Sigmoid colon (tissue), 7 donors: Measurements from ENCODE around the gene PLGLB2. TPM values are rescaled to one million over a fixed set of nuclear protein-coding genes. Genes with fewer than 3 reads are reported as not detected.
"Not testable (repeated sequence)": the region's sequence is repeated elsewhere in the genome, so short reads cannot be mapped to it uniquely, and the experiment has no call there.

ENCODE experiments used
- DNase-seq: peaks from one replicate; pipeline ENCODE4 v3.0.0-alpha.2; 2019
- H3K27ac ChIP-seq, 4 donors: fragments of 200-600 bp; sonication (generic); one replicate each; pipeline ENCODE4 v1.5.1; 2016 to 2019; ENCODE audit warnings: mild to moderate bottlenecking in 1 of 4
- H3K27me3 ChIP-seq, 3 donors: fragments of 200-600 bp; sonication (generic); one replicate each; pipeline ENCODE4 v1.5.1; 2019; ENCODE audit warnings: mild to moderate bottlenecking in 1 of 3
- H3K36me3 ChIP-seq, 4 donors: fragments of 200-600 bp; sonication (generic); one replicate each; pipeline ENCODE4 v1.5.1; 2016 to 2019
- H3K4me1 ChIP-seq, 4 donors: fragments of 200-600 bp; sonication (generic); one replicate each; pipeline ENCODE4 v1.5.1; 2017 to 2019
- H3K4me3 ChIP-seq, 4 donors: fragments of 200-600 bp; sonication (generic); one replicate each; pipeline ENCODE4 v1.5.1; 2017 to 2019; ENCODE audit warnings: mild to moderate bottlenecking in 2 of 4, moderate library complexity in 1 of 4
- H3K9me3 ChIP-seq, 4 donors: fragments of 200-600 bp in 3 of 4; sonication (generic) in 3 of 4; one replicate each; pipeline versions ENCODE4 v1.5.1 to v1.6.1; 2013 to 2019
- WGBS, 2 donors: extraction: QIAGEN DNeasy Blood & Tissue Kit; methylation state at CpG; one replicate each; pipeline ENCODE4 v1.1.7; 2013; 5-methylcytosine and 5-hydroxymethylcytosine counted together
- intact Hi-C: fragments of 100-400 bp; cut with DNase I; formaldehyde crosslinking; loops from one replicate; pipeline ENCODE4 v1.15.1; 2023
- polyA plus RNA-seq, 3 donors: library from polyadenylated mRNA; stranded (reverse); fragments of 200-250 nt; gene quantifications; one replicate each; pipeline ENCODE4 v1.2.3, GENCODE V29; 2013
- total RNA-seq, 4 donors: library from RNA; depleted of rRNA; stranded (reverse); fragments of >200 nt; gene quantifications; one replicate each; pipeline ENCODE4 v1.1.0, GENCODE V29; 2016
- donor health status: healthy with polysubstance abuse.
- donor health status: Bipolar disorder and iron deficiency.
- donor health status: healthy.

Gene PLGLB2
- total RNA-seq (1 to 10 TPM in 3 of 4 donors, not detected in 1; 1.4 to 3.6 (median 1.9) TPM), polyA plus RNA-seq (1 to 10 TPM in 1 of 3 donors, not detected in 2; 1.3 TPM)

DNA sequence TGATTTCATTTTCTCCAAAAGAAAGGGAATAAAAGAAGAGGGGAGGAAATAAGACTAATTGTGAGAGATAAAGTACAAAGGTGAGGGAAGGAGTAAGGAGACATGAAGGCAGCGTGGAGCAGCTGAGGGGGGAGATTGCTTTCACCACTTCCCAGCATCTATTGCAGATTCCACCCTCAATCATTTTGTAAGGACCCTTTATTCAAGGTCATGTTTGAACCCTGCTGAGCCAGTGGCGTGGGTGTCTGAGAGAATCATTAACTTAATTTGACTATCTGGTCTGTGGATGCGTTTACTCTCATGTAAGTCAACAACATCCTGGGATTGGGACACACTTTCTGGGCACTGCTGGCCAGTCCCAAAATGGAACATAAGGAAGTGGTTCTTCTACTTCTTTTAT is at the start of gene PLGLB2:
Gene PLGLB2, plus strand, starts transcription at position 297 of the 400 bp plus-strand sequence. Its CDS starts 67 bp downstream, at position 364.
- 85 to 95% methylated on average over 1 of the region's 3 CpGs for WGBS, 2 donors
- intact Hi-C loops, DNase-seq: not testable (repeated sequence)

DNA sequence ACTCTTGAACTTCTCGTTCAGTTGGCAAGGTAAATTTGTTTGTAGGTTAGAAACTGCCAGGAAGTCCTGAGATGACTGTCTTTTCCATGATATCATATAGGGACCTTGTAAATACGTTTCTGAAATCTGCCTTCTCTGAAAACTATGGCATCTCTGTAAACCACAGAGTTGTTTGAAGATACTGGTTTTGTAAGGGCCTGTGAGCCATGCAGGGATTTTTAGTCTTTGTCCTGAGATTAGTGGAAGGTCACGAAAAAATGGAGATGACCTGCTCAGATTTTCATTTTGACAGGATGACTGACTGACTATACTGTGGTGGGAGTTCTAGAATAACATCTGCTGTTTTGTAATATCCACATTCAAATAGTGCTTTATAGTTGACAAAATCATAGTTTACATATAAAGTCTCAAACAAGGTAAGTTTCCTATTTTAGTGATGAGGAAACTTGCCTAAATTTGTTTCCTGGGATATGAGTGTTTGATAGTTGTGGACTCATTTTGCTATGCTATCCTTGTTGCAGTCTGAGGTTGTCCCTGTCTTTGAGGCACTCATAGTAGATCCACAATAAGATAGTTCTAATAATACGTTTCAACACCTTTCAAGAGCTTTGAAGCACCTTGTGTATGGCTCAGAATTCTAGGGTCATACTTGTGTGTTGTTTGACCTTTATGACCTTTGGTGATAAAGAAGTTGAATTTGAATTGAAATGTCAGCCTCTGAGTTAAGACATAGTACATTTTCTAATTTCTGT is 43.1 kb upstream of the PLGLB2 start:
- H3K4me1 ChIP-seq, H3K4me3 ChIP-seq, H3K27me3 ChIP-seq, H3K27ac ChIP-seq, DNase-seq, intact Hi-C loops, H3K36me3 ChIP-seq, H3K9me3 ChIP-seq: not testable (repeated sequence)
- WGBS, 2 donors: 62 to 74% methylated on average over 2 of the region's 4 CpGs

More for the DNA sequence above, at the start of gene PLGLB2:
- not testable (repeated sequence) for H3K9me3 ChIP-seq, H3K4me1 ChIP-seq, H3K27me3 ChIP-seq, H3K36me3 ChIP-seq, H3K27ac ChIP-seq, H3K4me3 ChIP-seq

DNA sequence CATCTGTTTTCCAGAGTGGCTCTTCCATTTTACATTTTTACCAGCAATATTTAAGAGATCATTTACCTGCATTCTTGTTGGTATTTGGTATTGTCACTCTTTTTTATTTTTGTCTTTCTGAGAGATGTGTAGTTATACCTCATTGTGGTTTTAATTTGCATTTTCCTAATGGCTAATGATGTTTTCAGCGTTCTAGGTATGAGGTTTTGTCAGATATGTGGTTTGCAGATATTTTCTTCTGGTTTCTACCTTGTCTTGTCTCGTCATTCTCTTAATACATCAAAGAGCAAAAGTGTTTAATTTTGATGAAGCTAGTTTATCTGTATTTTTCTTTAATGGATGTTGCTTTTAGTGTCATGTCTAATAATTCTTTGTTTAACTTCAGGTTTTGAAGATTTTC is 39.5 kb upstream of the PLGLB2 start:
- H3K36me3 ChIP-seq, intact Hi-C loops, H3K4me3 ChIP-seq, H3K27me3 ChIP-seq, H3K9me3 ChIP-seq, H3K4me1 ChIP-seq, DNase-seq, H3K27ac ChIP-seq: not testable (repeated sequence)
- 64 to 73% methylated on average over 2 of the region's 2 CpGs for WGBS, 2 donors

DNA sequence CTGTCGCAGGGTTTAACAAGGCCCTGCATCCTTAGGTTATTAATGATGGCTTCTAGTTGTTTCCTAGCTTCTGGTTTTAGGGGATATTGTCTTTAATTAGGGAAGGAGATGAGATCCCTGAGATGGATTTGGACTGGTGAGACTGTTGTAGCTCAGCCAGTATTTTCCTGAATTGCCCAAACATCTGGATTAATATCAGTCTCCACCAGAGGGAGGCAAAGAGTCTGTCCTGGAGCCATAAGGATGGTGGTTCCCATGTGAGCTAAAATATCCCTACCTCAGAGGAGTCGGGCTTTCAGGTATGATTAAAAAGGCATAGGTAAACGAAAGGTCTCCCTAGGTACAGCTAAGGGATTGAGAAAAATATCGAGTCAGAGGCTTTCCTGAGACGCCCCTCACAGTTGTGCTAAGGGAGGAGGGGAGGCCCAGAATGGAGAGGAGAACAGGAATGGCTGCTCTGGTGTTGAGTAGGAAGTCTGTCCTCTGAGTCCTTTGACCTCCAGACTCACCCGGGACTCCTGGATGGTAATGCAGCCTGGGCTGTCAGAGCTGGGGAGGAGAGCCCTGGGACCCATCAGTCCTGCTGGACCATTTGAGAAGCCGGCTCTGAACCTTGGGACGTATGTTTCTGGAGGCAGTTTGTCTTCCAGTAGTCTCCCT is 19.8 kb upstream of the PLGLB2 start:
- H3K27ac ChIP-seq, DNase-seq, H3K9me3 ChIP-seq, H3K36me3 ChIP-seq, H3K4me3 ChIP-seq, H3K27me3 ChIP-seq, H3K4me1 ChIP-seq, intact Hi-C loops: not testable (repeated sequence)
- WGBS, 2 donors: no CpG with 5 or more reads among the region's 8 CpGs

GRCh38 chr2:87740928-87741327 is 7.0 kb upstream of the PLGLB2 start:
- DNase-seq, H3K36me3 ChIP-seq, intact Hi-C loops, H3K9me3 ChIP-seq, H3K27me3 ChIP-seq, H3K4me3 ChIP-seq, H3K27ac ChIP-seq, H3K4me1 ChIP-seq: not testable (repeated sequence)

- H3K27me3 ChIP-seq, intact Hi-C loops, H3K27ac ChIP-seq, H3K4me3 ChIP-seq, DNase-seq, H3K36me3 ChIP-seq, H3K4me1 ChIP-seq, H3K9me3 ChIP-seq: not testable (repeated sequence)
- no CpG with 5 or more reads among the region's 3 CpGs for WGBS, 2 donors
Observed at GRCh38 chr2:87742393-87743108, 5.3 kb upstream of the PLGLB2 start.

GRCh38 chr2:87743638-87744037 is 4.2 kb upstream of the PLGLB2 start:
- H3K4me3 ChIP-seq, H3K36me3 ChIP-seq, intact Hi-C loops, H3K27me3 ChIP-seq, H3K9me3 ChIP-seq, DNase-seq, H3K27ac ChIP-seq, H3K4me1 ChIP-seq: not testable (repeated sequence)
- WGBS, 2 donors: 24 to 76% methylated on average over 3 of the region's 5 CpGs

DNA sequence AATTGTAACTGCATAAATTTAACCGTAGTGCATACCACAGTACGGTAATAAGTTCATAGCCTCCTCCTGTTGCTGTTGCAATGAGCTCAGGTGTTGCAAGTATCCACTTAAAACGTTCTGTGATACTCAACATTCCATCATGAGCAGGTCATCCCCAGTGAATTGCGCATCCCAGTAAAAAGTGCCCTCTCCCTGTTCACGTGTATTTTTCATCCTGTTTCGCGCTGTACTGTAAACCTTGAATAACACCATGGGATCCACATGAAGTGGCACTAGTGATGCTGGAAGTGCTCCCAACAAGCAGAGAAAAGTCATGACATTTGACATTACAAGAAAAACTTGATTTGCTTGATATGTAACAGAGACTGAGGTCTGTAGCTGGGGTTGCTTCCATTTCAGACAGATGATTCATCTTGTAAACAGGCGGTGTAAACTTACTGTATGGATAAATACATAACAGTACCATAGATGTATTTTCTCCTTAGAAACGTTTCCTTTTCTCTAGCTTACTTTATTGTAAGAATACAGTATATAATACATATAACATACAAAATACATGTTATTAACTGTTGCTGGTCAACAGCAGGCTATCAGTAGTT is 2.4 kb upstream of the PLGLB2 start:
- H3K27me3 ChIP-seq, H3K9me3 ChIP-seq, H3K4me1 ChIP-seq, H3K36me3 ChIP-seq, H3K27ac ChIP-seq, intact Hi-C loops, DNase-seq, H3K4me3 ChIP-seq: not testable (repeated sequence)
- 82 to 88% methylated on average over 4 of the region's 9 CpGs for WGBS, 2 donors

DNA sequence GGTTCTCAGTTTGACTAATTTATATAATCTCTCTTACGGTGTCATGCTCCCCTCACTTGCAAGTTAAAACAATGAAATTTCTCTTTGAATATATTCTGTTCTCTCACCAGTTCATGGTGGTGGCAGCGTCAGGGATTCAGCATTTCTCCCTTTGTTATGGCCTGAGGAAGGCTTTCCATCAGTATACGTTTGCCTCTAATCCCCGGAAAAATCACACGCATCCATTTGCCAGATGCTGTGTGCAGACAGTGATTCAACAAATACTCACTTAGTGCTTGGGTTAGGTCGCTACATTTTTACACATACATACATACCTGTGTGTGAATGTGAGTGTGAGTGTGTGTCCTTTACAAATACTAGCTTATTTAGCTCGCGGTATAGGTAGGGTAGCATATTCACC is 637 bp downstream of the PLGLB2 start:
- H3K27me3 ChIP-seq, H3K4me1 ChIP-seq, DNase-seq, H3K4me3 ChIP-seq, H3K9me3 ChIP-seq, H3K36me3 ChIP-seq, H3K27ac ChIP-seq, intact Hi-C loops: not testable (repeated sequence)
- 90 to 95% methylated on average over 2 of the region's 8 CpGs for WGBS, 2 donors

DNA sequence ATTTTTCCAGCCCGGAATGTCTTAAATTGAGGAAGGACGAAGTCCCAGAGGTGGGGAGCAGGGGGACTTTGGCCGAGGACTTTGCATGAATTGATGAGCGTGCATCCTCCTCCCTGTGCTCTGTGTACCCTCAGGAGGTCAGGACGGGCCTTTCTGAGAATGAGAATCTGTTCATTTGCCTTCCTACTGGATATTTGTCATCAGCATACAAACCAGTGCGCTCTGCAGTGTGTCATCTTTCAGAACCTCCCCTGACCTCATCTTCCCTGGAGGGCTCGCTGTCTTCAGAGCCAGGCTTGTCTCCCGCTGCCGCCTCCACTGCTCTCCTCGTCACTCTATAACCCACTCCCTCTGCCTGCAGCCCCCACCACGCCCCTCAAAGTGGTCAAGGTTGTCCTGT is 2.7 kb downstream of the PLGLB2 start:
- intact Hi-C loops, DNase-seq, H3K36me3 ChIP-seq, H3K4me3 ChIP-seq, H3K27ac ChIP-seq, H3K27me3 ChIP-seq, H3K4me1 ChIP-seq, H3K9me3 ChIP-seq: not testable (repeated sequence)
- WGBS, 2 donors: 90 to 91% methylated on average over 6 to 7 of the region's 11 CpGs

DNA sequence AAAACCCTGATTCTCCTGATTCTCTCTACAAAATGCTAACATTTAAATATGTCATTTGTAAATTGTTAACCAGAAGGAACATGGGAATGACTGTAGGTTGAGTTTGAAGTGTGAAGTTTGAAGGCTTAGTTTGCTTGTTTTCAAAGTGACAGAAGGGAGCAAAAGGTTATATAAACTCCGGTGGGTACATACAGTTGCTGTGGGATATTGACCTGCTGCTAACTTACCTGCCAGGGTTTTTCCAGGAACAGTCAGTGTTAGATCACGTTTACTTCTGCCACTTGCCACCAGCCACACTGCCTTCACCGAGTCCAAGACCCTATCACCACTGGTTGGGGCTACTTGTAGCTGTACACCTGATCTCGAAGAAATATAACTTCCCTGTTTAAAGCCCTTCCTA is 6.9 kb downstream of the PLGLB2 start:
- H3K9me3 ChIP-seq, intact Hi-C loops, DNase-seq, H3K27me3 ChIP-seq, H3K27ac ChIP-seq, H3K4me1 ChIP-seq, H3K4me3 ChIP-seq, H3K36me3 ChIP-seq: not testable (repeated sequence)
- 53 to 54% methylated on average over 3 of the region's 4 CpGs for WGBS, 2 donors
